K562 (cell line): ENCODE results near the gene DBT.

ENCODE experiments used
- ETV5 ChIP-seq: sonication (generic); formaldehyde crosslinking; IDR thresholded peaks from 2 replicates; pipeline ENCODE4 v1.4.0; 2020; ENCODE audit warnings: low read depth, mild to moderate bottlenecking, missing genetic modification reagents
- GABPB1 ChIP-seq: sonication (generic); formaldehyde crosslinking; IDR thresholded peaks from 2 replicates; pipeline ENCODE4 v1.8.0; 2022; ENCODE audit warnings: mild to moderate bottlenecking, missing genetic modification reagents
- JUND ChIP-seq, 2 experiments: IDR thresholded peaks; 2 replicates in 1 of 2; 3 replicates in 1 of 2; pipeline ENCODE4 v1.6.1; 2011; ENCODE audit warnings: borderline replicate concordance in 2 of 2, low read depth in 2 of 2, low read length in 2 of 2, improper control_type of control experiment in 1 of 2, missing biosample characterization in 1 of 2, missing genetic modification characterization in 1 of 2, missing genetic modification reagents in 1 of 2
- TAF1 ChIP-seq: IDR thresholded peaks from 2 replicates; pipeline ENCODE4 v1.6.1; 2011; ENCODE audit warnings: mild to moderate bottlenecking, low read length, moderate library complexity; ENCODE audit not compliant: insufficient read depth, control insufficient read depth, severe bottlenecking; ENCODE audit errors: extremely low read depth
- ZNF592 ChIP-seq: fragments of 450-650 bp; IDR thresholded peaks from 2 replicates; pipeline ENCODE4 v1.6.1; 2017; ENCODE audit warnings: antibody characterized with exemption, mild to moderate bottlenecking

GRCh38 chr1:100261686-100262085, 12.1 kb upstream of the DBT start:
- no peak for TF ChIP-seq ETV5 (CRISPR knock-in tag)
- TF ChIP-seq ZNF592: no peak
- no peak for TF ChIP-seq JUND (IDR thresholded peaks at IDR 0.05; ENCODE audit: borderline replicate concordance, low read depth, low read length)
- no peak for TF ChIP-seq JUND (tag; IDR thresholded peaks at IDR 0.05; ENCODE audit: borderline replicate concordance, low read depth, low read length)
- no peak for TF ChIP-seq GABPB1 (CRISPR knock-in tag)
- TF ChIP-seq TAF1: no peak
